Measurements from ENCODE around the gene CACNG7.

CACNG7 gene

DNA sequence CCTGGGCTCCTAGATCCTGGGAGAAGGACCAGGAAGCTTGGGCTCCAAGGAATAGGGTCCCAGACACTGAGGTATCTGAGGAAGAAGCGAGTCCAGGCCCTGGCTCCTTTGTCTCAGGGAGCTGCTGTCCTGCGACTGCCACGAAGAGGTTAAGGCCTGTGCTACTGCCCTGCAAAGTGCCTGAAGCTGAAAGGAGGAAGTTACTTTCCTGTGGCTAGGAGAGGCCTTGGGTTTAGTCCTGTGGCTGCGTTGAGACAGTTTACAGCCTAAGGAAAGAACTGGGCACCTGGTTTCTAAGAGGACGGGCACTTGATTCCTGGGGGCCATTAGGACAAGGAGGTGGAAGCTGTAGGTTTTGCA lies 38.6 kb upstream of the CACNG7 start:
- no peaks in the 10 kb centered on the region for H3K27me3 ChIP-seq (ENCODE audit: control insufficient read depth, insufficient read depth, low read length)
- no peaks in the 10 kb centered on the region for H3K9me3 ChIP-seq (ENCODE audit: control insufficient read depth, low read length)
- no peaks in the 10 kb centered on the region for H3K79me2 ChIP-seq
- H3K4me1 ChIP-seq: peaks cover 8% of the 10 kb centered on the region
- H3K4me3 ChIP-seq (ENCODE audit: low read depth, low read length): peak overlapping the region; percentile 24
- TF ChIP-seq CTCF (IDR thresholded peaks at IDR 0.05): no peak
- no peaks in the 10 kb centered on the region for H3K36me3 ChIP-seq (ENCODE audit: control insufficient read depth, insufficient read depth, low read length)
- peak overlapping the region; percentile 99 for H3K27ac ChIP-seq
- H3K9ac ChIP-seq: no peak overlapping the region
- no peak overlapping the region for H2AFZ ChIP-seq
- peak overlapping the region; percentile 29 for H3K4me2 ChIP-seq (ENCODE audit: low read length)

GRCh38 chr19:53871454-53871853 lies 37.6 kb upstream of the CACNG7 start:
- Histone ChIP-seq H3K27ac (no peak overlapping the region), H3K27me3 (ENCODE audit: control insufficient read depth, insufficient read depth, low read length) (no peaks in the 10 kb centered on the region), H3K4me3 (ENCODE audit: low read depth, low read length) (no peak overlapping the region)

DNA sequence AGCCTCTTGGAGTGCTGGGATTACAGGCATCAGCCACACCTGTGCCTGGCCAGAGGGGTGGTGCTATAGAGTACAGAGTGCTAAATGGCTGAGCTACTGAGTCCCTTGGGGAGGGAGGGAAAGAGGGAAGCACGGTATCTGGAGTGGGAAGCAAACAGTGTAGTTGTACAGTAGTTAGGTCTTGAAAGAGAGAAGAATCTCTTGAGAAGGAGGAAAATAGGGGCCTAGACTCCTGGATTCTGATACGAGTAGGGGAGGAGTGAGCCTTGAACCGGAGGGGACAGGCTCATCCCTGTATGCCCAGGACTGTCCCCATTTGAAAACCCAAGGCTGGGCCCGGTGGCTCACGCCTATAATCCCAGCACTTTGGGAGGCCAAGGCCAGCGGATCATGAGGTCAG lies 36.3 kb upstream of the CACNG7 start:
- Histone ChIP-seq H3K4me2 (ENCODE audit: low read length) (no peak overlapping the region), H3K27me3 (ENCODE audit: control insufficient read depth, insufficient read depth, low read length) (no peaks in the 10 kb centered on the region), H3K36me3 (ENCODE audit: control insufficient read depth, insufficient read depth, low read length) (no peaks in the 10 kb centered on the region), H3K9me3 (ENCODE audit: control insufficient read depth, low read length) (no peaks in the 10 kb centered on the region), H2AFZ (no peak overlapping the region), H3K4me3 (ENCODE audit: low read depth, low read length) (no peak overlapping the region), H3K4me1 (no peaks in the 10 kb centered on the region), H3K9ac (no peak overlapping the region), H3K27ac (no peak overlapping the region), H3K79me2 (no peaks in the 10 kb centered on the region)
- no peak for TF ChIP-seq CTCF (IDR thresholded peaks at IDR 0.05)

More at GRCh38 chr19:53871454-53871853, 37.6 kb upstream of the CACNG7 start:
- TF ChIP-seq CTCF (IDR thresholded peaks at IDR 0.05): no peak
- H3K79me2 ChIP-seq: no peaks in the 10 kb centered on the region
- no peaks in the 10 kb centered on the region for H3K9me3 ChIP-seq (ENCODE audit: control insufficient read depth, low read length)
- H3K4me1 ChIP-seq: peaks cover 8% of the 10 kb centered on the region
- H3K9ac ChIP-seq: no peak overlapping the region
- no peak overlapping the region for H2AFZ ChIP-seq
- no peak overlapping the region for H3K4me2 ChIP-seq (ENCODE audit: low read length)
- no peaks in the 10 kb centered on the region for H3K36me3 ChIP-seq (ENCODE audit: control insufficient read depth, insufficient read depth, low read length)

DNA sequence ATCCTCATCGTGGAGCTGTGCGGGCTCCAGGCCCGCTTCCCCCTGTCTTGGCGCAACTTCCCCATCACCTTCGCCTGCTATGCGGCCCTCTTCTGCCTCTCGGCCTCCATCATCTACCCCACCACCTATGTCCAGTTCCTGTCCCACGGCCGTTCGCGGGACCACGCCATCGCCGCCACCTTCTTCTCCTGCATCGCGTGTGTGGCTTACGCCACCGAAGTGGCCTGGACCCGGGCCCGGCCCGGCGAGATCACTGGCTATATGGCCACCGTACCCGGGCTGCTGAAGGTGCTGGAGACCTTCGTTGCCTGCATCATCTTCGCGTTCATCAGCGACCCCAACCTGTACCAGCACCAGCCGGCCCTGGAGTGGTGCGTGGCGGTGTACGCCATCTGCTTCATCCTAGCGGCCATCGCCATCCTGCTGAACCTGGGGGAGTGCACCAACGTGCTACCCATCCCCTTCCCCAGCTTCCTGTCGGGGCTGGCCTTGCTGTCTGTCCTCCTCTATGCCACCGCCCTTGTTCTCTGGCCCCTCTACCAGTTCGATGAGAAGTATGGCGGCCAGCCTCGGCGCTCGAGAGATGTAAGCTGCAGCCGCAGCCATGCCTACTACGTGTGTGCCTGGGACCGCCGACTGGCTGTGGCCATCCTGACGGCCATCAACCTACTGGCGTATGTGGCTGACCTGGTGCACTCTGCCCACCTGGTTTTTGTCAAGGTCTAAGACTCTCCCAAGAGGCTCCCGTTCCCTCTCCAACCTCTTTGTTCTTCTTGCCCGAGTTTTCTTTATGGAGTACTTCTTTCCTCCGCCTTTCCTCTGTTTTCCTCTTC lies 35.1 kb upstream of the CACNG7 start:
- no peaks in the 10 kb centered on the region for H3K36me3 ChIP-seq (ENCODE audit: control insufficient read depth, insufficient read depth, low read length)
- H3K27ac ChIP-seq: no peak overlapping the region

More for the DNA sequence above, 35.1 kb upstream of the CACNG7 start:
- peaks cover 4% of the 10 kb centered on the region for H3K4me1 ChIP-seq
- no peak overlapping the region for H3K9ac ChIP-seq
- no peaks in the 10 kb centered on the region for H3K79me2 ChIP-seq
- no peaks in the 10 kb centered on the region for H3K27me3 ChIP-seq (ENCODE audit: control insufficient read depth, insufficient read depth, low read length)
- H2AFZ ChIP-seq: no peak overlapping the region
- no peak overlapping the region for H3K4me3 ChIP-seq (ENCODE audit: low read depth, low read length)
- H3K9me3 ChIP-seq (ENCODE audit: control insufficient read depth, low read length): no peaks in the 10 kb centered on the region
- no peak overlapping the region for H3K4me2 ChIP-seq (ENCODE audit: low read length)
- TF ChIP-seq CTCF (IDR thresholded peaks at IDR 0.05): no peak
